H1 (cell line): ENCODE measurements around the gene OGDH. TPM values are rescaled to one million over a fixed set of nuclear protein-coding genes. Genes with fewer than 3 reads are reported as not detected.

Experiments
- CTCF ChIA-PET: fragments of 300-600 bp; sonication (Branson Sonifier 250); formaldehyde crosslinking; loops from one replicate; lab custom pipeline; 2021; ENCODE audit not compliant: partially characterized antibody; lab: Charles Lee
- POLR2A ChIA-PET: fragments of 300-600 bp; sonication (Branson Sonifier 250); formaldehyde crosslinking; loops from one replicate; lab custom pipeline; 2021; ENCODE audit warnings: inconsistent platforms; ENCODE audit not compliant: partially characterized antibody; lab: Charles Lee
- DNase-seq, 2 experiments: peaks; one replicate each; pipeline versions ENCODE4 v3.0.0 to v3.0.0-alpha.2; 2010 to 2022; ENCODE audit warnings: low spot score in 2 of 2, low read depth in 1 of 2, mixed read lengths in 1 of 2
- FAIRE-seq: peaks from 2 replicates; lab custom pipeline; 2011; peaks lifted over from hg19 to GRCh38; lab: Jason Lieb, UNC
- H2AFZ ChIP-seq: 2 replicates; pipeline ENCODE4 v1.8.1; 2012; ENCODE audit warnings: low read length, inconsistent platforms
- H2AK5ac ChIP-seq: 2 replicates; pipeline ENCODE4 v1.6.1; 2013; ENCODE audit warnings: low read depth, low read length
- H2BK120ac ChIP-seq: replicated peaks from 2 replicates; pipeline ENCODE3; 2013; ENCODE audit warnings: low read depth, low read length, inconsistent platforms
- H2BK12ac ChIP-seq: 2 replicates; pipeline ENCODE4 v1.6.1; 2013; ENCODE audit warnings: low read depth, low read length
- H2BK15ac ChIP-seq: 2 replicates; pipeline ENCODE4 v1.6.1; 2013; ENCODE audit warnings: low read length
- H2BK20ac ChIP-seq: 2 replicates; pipeline ENCODE4 v1.6.1; 2013; ENCODE audit warnings: low read length
- H2BK5ac ChIP-seq: 2 replicates; pipeline ENCODE4 v1.6.1; 2013; ENCODE audit warnings: low read depth, low read length
- H3K14ac ChIP-seq: 2 replicates; pipeline ENCODE4 v1.6.1; 2013; ENCODE audit warnings: inconsistent platforms; ENCODE audit not compliant: insufficient read length
- H3K18ac ChIP-seq: 2 replicates; pipeline ENCODE4 v1.6.1; 2013; ENCODE audit warnings: low read length; ENCODE audit errors: extremely low read depth
- H3K23ac ChIP-seq: 2 replicates; pipeline ENCODE4 v1.6.1; 2013; ENCODE audit warnings: inconsistent platforms; ENCODE audit not compliant: insufficient read length
- H3K23me2 ChIP-seq: 2 replicates; pipeline ENCODE4 v1.6.1; 2013; ENCODE audit warnings: low read depth, low read length
- H3K27ac ChIP-seq: 2 replicates; pipeline ENCODE4 v1.6.1; 2011; ENCODE audit warnings: low read depth, low read length, inconsistent platforms
- H3K27me3 ChIP-seq, 4 experiments: replicated peaks in 1 of 4; 1 replicate in 1 of 4; 2 replicates in 3 of 4; pipeline versions ENCODE4 v1.6.1 to v1.8.1; 2011 to 2013; ENCODE audit warnings: low read length in 3 of 4, mild to moderate bottlenecking in 3 of 4, inconsistent platforms in 2 of 4, mixed read lengths in 2 of 4, moderate library complexity in 1 of 4; ENCODE audit not compliant: control insufficient read depth in 3 of 4, insufficient read depth in 3 of 4; ENCODE audit errors: extremely low read depth in 1 of 4
- H3K36me3 ChIP-seq, 4 experiments: 2 replicates each; pipeline versions ENCODE4 v1.6.1 to v1.8.1; 2011 to 2013; ENCODE audit warnings: mild to moderate bottlenecking in 4 of 4, low read length in 3 of 4, moderate library complexity in 2 of 4, control low read depth in 1 of 4, inconsistent platforms in 1 of 4; ENCODE audit not compliant: insufficient read depth in 4 of 4, control insufficient read depth in 2 of 4
- H3K4ac ChIP-seq: replicated peaks from 2 replicates; pipeline ENCODE3; 2013; ENCODE audit warnings: low read length, low read depth, mixed read lengths, inconsistent platforms; ENCODE audit not compliant: insufficient read length
- H3K4me1 ChIP-seq, 4 experiments: replicated peaks in 1 of 4; 1 replicate in 1 of 4; 2 replicates in 3 of 4; pipeline versions ENCODE4 v1.6.1 to v1.8.1; 2011 to 2013; ENCODE audit warnings: low read length in 3 of 4, inconsistent platforms in 2 of 4, mixed read lengths in 1 of 4; ENCODE audit not compliant: insufficient read depth in 4 of 4, control insufficient read depth in 3 of 4
- H3K4me2 ChIP-seq, 2 experiments: 2 replicates each; pipeline versions ENCODE4 v1.6.1 to v1.8.1; 2011 to 2013; ENCODE audit warnings: low read depth in 2 of 2, low read length in 2 of 2, control low read depth in 1 of 2, inconsistent platforms in 1 of 2, mild to moderate bottlenecking in 1 of 2; ENCODE audit not compliant: insufficient read depth in 1 of 2
- H3K4me3 ChIP-seq, 4 experiments: fragments of 200-600, 300-600 bp in 1 of 4; sonication (generic), shearing (Covaris generic), sonication (Bioruptor Twin) in 1 of 4; 2 replicates each; pipeline versions ENCODE4 v1.5.1 to v1.8.1; 2011 to 2016; ENCODE audit warnings: low read length in 4 of 4, low read depth in 3 of 4, control low read depth in 2 of 4, inconsistent platforms in 2 of 4, mild to moderate bottlenecking in 2 of 4, mixed read lengths in 1 of 4, moderate library complexity in 1 of 4; ENCODE audit not compliant: insufficient read depth in 2 of 4; ENCODE audit errors: extremely low read depth in 1 of 4
- H3K56ac ChIP-seq: replicated peaks from 2 replicates; pipeline ENCODE3; 2013; ENCODE audit warnings: low read depth, mild to moderate bottlenecking, mixed read lengths, low read length, inconsistent platforms; ENCODE audit not compliant: insufficient read length
- H3K79me1 ChIP-seq: 2 replicates; pipeline ENCODE4 v1.6.1; 2013; ENCODE audit warnings: low read depth, low read length, control low read depth
- H3K79me2 ChIP-seq, 2 experiments: 2 replicates each; pipeline versions ENCODE4 v1.6.1 to v1.8.1; 2012 to 2013; ENCODE audit warnings: low read length in 2 of 2, mild to moderate bottlenecking in 2 of 2, inconsistent platforms in 1 of 2; ENCODE audit not compliant: insufficient read depth in 2 of 2, control insufficient read depth in 1 of 2
- H3K9ac ChIP-seq, 4 experiments: replicated peaks in 1 of 4; 1 replicate in 1 of 4; 2 replicates in 3 of 4; pipeline versions ENCODE4 v1.6.1 to v1.8.1; 2011 to 2013; ENCODE audit warnings: low read depth in 3 of 4, low read length in 3 of 4, control low read depth in 2 of 4, mild to moderate bottlenecking in 2 of 4, moderate library complexity in 2 of 4, inconsistent platforms in 1 of 4; ENCODE audit errors: extremely low read depth in 1 of 4
- H3K9me3 ChIP-seq, 2 experiments: 2 replicates each; pipeline versions ENCODE4 v1.6.1 to v1.8.1; 2012 to 2013; ENCODE audit warnings: mild to moderate bottlenecking in 2 of 2, moderate library complexity in 2 of 2, control low read depth in 1 of 2, inconsistent platforms in 1 of 2, low read depth in 1 of 2, low read length in 1 of 2, mixed read lengths in 1 of 2; ENCODE audit not compliant: insufficient read depth in 2 of 2
- H4K20me1 ChIP-seq, 2 experiments: replicated peaks in 1 of 2; 2 replicates each; pipeline versions ENCODE3 to v1.8.1; 2011 to 2013; ENCODE audit warnings: inconsistent platforms in 2 of 2, low read length in 2 of 2, mild to moderate bottlenecking in 1 of 2; ENCODE audit not compliant: insufficient read depth in 2 of 2, control insufficient read depth in 1 of 2
- H4K5ac ChIP-seq: 2 replicates; pipeline ENCODE4 v1.6.1; 2013; ENCODE audit warnings: low read length, low read depth, mixed read lengths, inconsistent platforms; ENCODE audit not compliant: insufficient read length
- H4K8ac ChIP-seq: 2 replicates; pipeline ENCODE4 v1.8.0; 2013; ENCODE audit warnings: mild to moderate bottlenecking, moderate library complexity, low read length, inconsistent platforms; ENCODE audit not compliant: insufficient read depth; ENCODE audit errors: extremely low read depth
- H4K91ac ChIP-seq: replicated peaks from 2 replicates; pipeline ENCODE3; 2013; ENCODE audit warnings: low read length, mixed read lengths, inconsistent platforms; ENCODE audit not compliant: insufficient read length
- CEBPB ChIP-seq: IDR thresholded peaks from 2 replicates; pipeline ENCODE4 v1.6.1; 2012; ENCODE audit warnings: low read depth, low read length
- EGR1 ChIP-seq: IDR thresholded peaks from 2 replicates; pipeline ENCODE4 v1.6.1; 2011; ENCODE audit warnings: low read depth, low read length, borderline replicate concordance
- EZH2 ChIP-seq: fragments of 200-600 bp; sonication (generic); IDR thresholded peaks from 2 replicates; pipeline ENCODE4 v1.7.1; 2012; ENCODE audit warnings: low read depth, mild to moderate bottlenecking, moderate library complexity, low read length, inconsistent platforms; ENCODE audit not compliant: severe bottlenecking
- KDM1A ChIP-seq: fragments of 200-600, 300-600 bp; sonication (generic); IDR thresholded peaks from 2 replicates; pipeline ENCODE4 v1.7.1; 2016; ENCODE audit warnings: mild to moderate bottlenecking, low read length, borderline replicate concordance
- POLR2AphosphoS5 ChIP-seq: IDR thresholded peaks from 2 replicates; pipeline ENCODE4 v1.6.1; 2011; ENCODE audit warnings: low read depth, low read length
- WGBS, 2 experiments: shearing (Covaris generic) in 1 of 2; methylation state at CpG; one replicate each; pipeline versions ENCODE4 v1.1.6 to v1.1.7; 2013 to 2015; ENCODE audit warnings: low lambda C conversion rate in 2 of 2, mixed read lengths in 2 of 2, inconsistent platforms in 1 of 2, low coverage in 1 of 2, missing lambda C conversion rate in 1 of 2; ENCODE audit not compliant: insufficient replicate concordance in 2 of 2, insufficient coverage in 1 of 2, insufficient read length in 1 of 2; ENCODE audit errors: extremely low coverage in 1 of 2, missing lambda C conversion rate in 1 of 2; 5-methylcytosine and 5-hydroxymethylcytosine counted together
- polyA plus RNA-seq, 7 experiments: library from polyadenylated mRNA; depleted of rRNA in 3 of 7; stranded (reverse) in 5 of 7; unstranded in 2 of 7; fragments of >200 nt in 5 of 7; fragments of 200-250 nt in 2 of 7; gene quantifications; 1 replicate in 5 of 7; 2 replicates in 1 of 7; 4 replicates in 1 of 7; pipeline versions ENCODE4 v1.2.1 to v1.2.3, GENCODE V29; 2011 to 2013; ENCODE audit warnings: missing spikeins in 2 of 7, mixed read lengths in 2 of 7
- total RNA-seq: library from RNA; stranded (reverse); fragmentation: NEBNext Ultra II Directional; extraction: Animal tissue kit (Norgen Biotek cat#: 25700); gene quantifications from 2 replicates; pipeline ENCODE4 v1.2.1, GENCODE V29; 2021

OGDH gene
- total and polyA plus RNA-seq, 2 of the 8 experiments (the other 6 are each of a cell fraction or from before 2014, with no cell fraction given) = 71.6 to 91.6 TPM

GRCh38 chr7:44604941-44605340, 1.5 kb upstream of the OGDH start:
- POLR2A ChIA-PET = interaction anchor here (0.6 kb wide), 4 partner anchors 125 to 518 kb away, joined by 3 to 5 read pairs (median 4); no protein-coding TSS in a partner anchor
- CTCF ChIA-PET = interaction anchor here (0.6 to 1.6 kb wide), 2 partner anchors 70 to 232 kb away, joined by 3 to 4 read pairs; no protein-coding TSS in a partner anchor
- WGBS, 2 experiments = 75% methylated on average over 2 of the region's 2 CpGs; no CpG with 5 or more reads in 1 of the 2 experiments

More at GRCh38 chr7:44604941-44605340, 1.5 kb upstream of the OGDH start:
- no peak overlapping the region for H4K91ac ChIP-seq
- H3K79me1 ChIP-seq = no peaks in the 10 kb centered on the region; the same call in 1 of the 2 replicates
- no peak overlapping the region for H3K56ac ChIP-seq
- H3K14ac ChIP-seq = no peak overlapping the region
- DNase-seq (no peak), FAIRE-seq (no peak)
- no peak overlapping the region for H2AK5ac ChIP-seq
- no peak overlapping the region for H3K4me2 ChIP-seq
- H2BK15ac ChIP-seq = no peak overlapping the region
- H2BK5ac ChIP-seq = no peak overlapping the region
- H3K4me3 ChIP-seq = no peak overlapping the region
- H3K36me3 ChIP-seq = no peaks in the 10 kb centered on the region
- H3K4me1 ChIP-seq = peaks cover 0 to 7% (median 1%) of the 10 kb centered on the region in 4 experiments; a peak in 2 of 7 replicates
- H4K8ac ChIP-seq = no peak overlapping the region
- no peak overlapping the region for H3K27ac ChIP-seq
- H3K23me2 ChIP-seq = peaks cover 7% of the 10 kb centered on the region
- no peaks in the 10 kb centered on the region for H3K9me3 ChIP-seq
- H2BK120ac ChIP-seq = no peak overlapping the region
- H2BK20ac ChIP-seq = no peak overlapping the region
- no peak overlapping the region for H3K4ac ChIP-seq
- H4K20me1 ChIP-seq = peaks cover 0 to 5% of the 10 kb centered on the region in 2 experiments
- H2AFZ ChIP-seq = no peak overlapping the region
- no peak overlapping the region for H4K5ac ChIP-seq
- no peak overlapping the region for H3K23ac ChIP-seq
- H3K18ac ChIP-seq = no peak overlapping the region
- no peak overlapping the region for H2BK12ac ChIP-seq
- TF ChIP-seq CEBPB = no peak
- no peak for TF ChIP-seq POLR2AphosphoS5
- no peak for TF ChIP-seq EGR1
- TF ChIP-seq EZH2 = no peak
- no peak for TF ChIP-seq KDM1A
- H3K27me3 ChIP-seq = no peaks in the 10 kb centered on the region
- peaks cover 6 to 27% of the 10 kb centered on the region in 2 experiments for H3K79me2 ChIP-seq
- no peak overlapping the region for H3K9ac ChIP-seq
